Measurements from ENCODE around the gene INO80D. TPM values are rescaled to one million over a fixed set of nuclear protein-coding genes. Genes with fewer than 3 reads are reported as not detected.
"Not testable (repeated sequence)": the region's sequence is repeated elsewhere in the genome, so short reads cannot be mapped to it uniquely, and the experiment has no call there.

INO80D gene
- total and polyA plus RNA-seq, 2 of the 8 experiments (the other 6 are each of a cell fraction or from before 2014, with no cell fraction given) = 6.2 to 37.4 TPM

GRCh38 chr2:206122569-206122968 lies 36.6 kb upstream of the INO80D start:
- not testable (repeated sequence) for H3K18ac ChIP-seq (ENCODE audit: extremely low read depth, low read length); H3K79me2 ChIP-seq (ENCODE audit: control insufficient read depth in 1 of 2, insufficient read depth in 2 of 2, low read length in 2 of 2); H3K4me3 ChIP-seq (ENCODE audit: extremely low read depth in 1 of 4, insufficient read depth in 2 of 4, low read depth in 3 of 4, low read length in 4 of 4); H2AFZ ChIP-seq (ENCODE audit: low read length); H2BK5ac ChIP-seq (ENCODE audit: low read depth, low read length); H3K23ac ChIP-seq (ENCODE audit: insufficient read length); H2BK20ac ChIP-seq (ENCODE audit: low read length); H2BK120ac ChIP-seq (replicated peaks; ENCODE audit: low read depth, low read length); H3K27me3 ChIP-seq (replicated peaks in 1 of 4; ENCODE audit: control insufficient read depth in 3 of 4, extremely low read depth in 1 of 4, insufficient read depth in 3 of 4, low read length in 3 of 4); H2BK12ac ChIP-seq (ENCODE audit: low read depth, low read length); H4K8ac ChIP-seq (ENCODE audit: extremely low read depth, insufficient read depth, low read length); H3K9ac ChIP-seq (replicated peaks in 1 of 4; ENCODE audit: extremely low read depth in 1 of 4, low read depth in 3 of 4, low read length in 3 of 4); H3K79me1 ChIP-seq (ENCODE audit: low read depth, low read length); FAIRE-seq; H3K9me3 ChIP-seq (ENCODE audit: insufficient read depth in 2 of 2, low read depth in 1 of 2, low read length in 1 of 2); H4K91ac ChIP-seq (replicated peaks; ENCODE audit: insufficient read length, low read length); H3K4me2 ChIP-seq (ENCODE audit: insufficient read depth in 1 of 2, low read depth in 2 of 2, low read length in 2 of 2); H3K56ac ChIP-seq (replicated peaks; ENCODE audit: insufficient read length, low read depth, low read length); H4K20me1 ChIP-seq (replicated peaks in 1 of 2; ENCODE audit: control insufficient read depth in 1 of 2, insufficient read depth in 2 of 2, low read length in 2 of 2); H2BK15ac ChIP-seq (ENCODE audit: low read length); H4K5ac ChIP-seq (ENCODE audit: insufficient read length, low read depth, low read length); H3K4ac ChIP-seq (replicated peaks; ENCODE audit: insufficient read length, low read depth, low read length); DNase-seq (ENCODE audit: low read depth in 1 of 2, low spot score in 2 of 2); H2AK5ac ChIP-seq (ENCODE audit: low read depth, low read length); H3K4me1 ChIP-seq (replicated peaks in 1 of 4; ENCODE audit: control insufficient read depth in 3 of 4, insufficient read depth in 4 of 4, low read length in 3 of 4); H3K23me2 ChIP-seq (ENCODE audit: low read depth, low read length); H3K14ac ChIP-seq (ENCODE audit: insufficient read length); H3K27ac ChIP-seq (ENCODE audit: low read depth, low read length)
- POLR2A ChIA-PET (ENCODE audit: partially characterized antibody) = interaction anchor here (0.8 kb wide), 1 partner anchor 38 kb away, joined by 3 read pairs; no protein-coding TSS in a partner anchor
- WGBS, 2 experiments (ENCODE audit: extremely low coverage in 1 of 2, insufficient coverage in 1 of 2, insufficient read length in 1 of 2, insufficient replicate concordance in 2 of 2, low coverage in 1 of 2, low lambda C conversion rate in 2 of 2, missing lambda C conversion rate in 1 of 2) = 100% methylated on average over 3 of the region's 3 CpGs; no CpG with 5 or more reads in 1 of the 2 experiments
- peaks cover 7 to 70% (median 56%) of the 10 kb centered on the region in 4 experiments for H3K36me3 ChIP-seq (ENCODE audit: control insufficient read depth in 2 of 4, insufficient read depth in 4 of 4, low read length in 3 of 4)
- CTCF ChIA-PET (ENCODE audit: partially characterized antibody) = interaction anchor here (0.9 kb wide), 1 partner anchor 151 kb away, joined by 3 read pairs; no protein-coding TSS in a partner anchor

Measured in H1 (cell line).